HG02970 (cell line): ENCODE measurements around the gene AK8.

ENCODE experiments used
- ATAC-seq: cut with Tn5 transposase; IDR thresholded peaks from one replicate; pipeline ENCODE4 v1.9.1; 2021; ENCODE audit warnings: mild to moderate bottlenecking, moderate library complexity, moderate number of reproducible peaks; ENCODE audit not compliant: unreplicated experiment, low FRiP score

Gene AK8

DNA sequence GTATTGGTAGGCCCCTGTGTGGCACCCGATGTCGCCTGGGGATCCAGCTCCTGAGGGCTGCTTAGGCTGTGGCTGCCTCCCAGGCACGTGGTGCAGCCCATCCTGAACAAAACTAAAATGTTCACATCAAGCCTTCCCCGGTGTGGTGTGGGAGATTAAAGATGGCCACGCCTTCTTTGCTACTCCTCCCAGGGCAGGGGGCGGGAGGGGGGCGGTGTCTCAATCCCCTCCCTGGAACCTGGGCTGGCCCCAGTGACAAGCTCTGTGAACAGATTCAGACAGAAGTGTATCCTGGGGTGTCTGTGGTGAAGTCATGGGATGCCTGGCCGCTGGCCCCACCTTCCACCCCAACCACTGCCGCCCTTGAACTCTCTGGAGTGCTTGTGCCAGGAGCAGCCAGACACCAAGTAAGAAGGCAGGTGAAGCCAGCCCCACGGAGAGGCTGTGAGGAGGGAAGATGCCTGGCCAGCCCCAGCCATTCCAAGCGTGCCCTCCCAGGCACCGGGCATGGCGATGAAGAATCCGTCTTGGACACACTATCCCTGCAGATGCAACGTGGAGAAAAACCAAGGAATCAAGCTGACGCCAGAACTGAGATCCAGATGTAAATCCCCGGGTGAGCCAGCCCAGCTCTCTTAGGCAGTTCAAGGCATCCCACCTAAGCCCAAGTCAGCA, 75.8 kb downstream of the AK8 start:
- no peak for ATAC-seq

GRCh38 chr9:132801659-132802058, 76.4 kb downstream of the AK8 start:
- ATAC-seq, result no peak

DNA sequence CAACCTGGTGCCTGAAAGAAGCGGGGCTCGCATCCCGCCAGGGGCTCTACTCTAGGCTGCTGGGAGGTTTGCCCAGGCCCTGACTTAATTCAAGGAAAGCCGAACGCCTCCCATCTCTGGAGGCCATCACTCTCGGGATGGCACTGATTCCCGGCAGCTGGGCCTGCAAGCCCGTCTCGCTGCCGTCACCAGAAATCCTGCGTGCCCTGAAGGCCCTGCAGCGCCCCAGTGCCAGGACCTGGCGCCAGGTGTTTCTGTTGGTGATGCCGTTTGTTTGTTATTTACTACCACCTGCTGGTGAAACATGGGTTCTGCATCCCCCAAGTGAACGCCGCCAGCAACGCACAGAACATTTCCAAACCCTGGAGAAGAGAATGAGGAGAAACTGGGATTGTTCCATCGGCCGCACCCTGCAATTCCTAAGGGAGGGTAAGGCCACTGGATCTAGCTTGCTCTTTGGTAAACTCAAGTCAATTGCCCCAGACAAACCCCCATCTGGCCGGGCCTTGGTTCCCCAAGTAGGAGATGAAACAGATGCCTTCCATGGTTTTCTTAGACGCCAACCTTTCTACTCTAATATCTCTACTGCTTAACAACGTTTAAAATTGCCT, 77.9 kb downstream of the AK8 start:
- ATAC-seq, result no peak

GRCh38 chr9:132798817-132799790, 79.0 kb downstream of the AK8 start:
- no peak for ATAC-seq

GRCh38 chr9:132797861-132798659, 80.0 kb downstream of the AK8 start:
- ATAC-seq, result no peak

GRCh38 chr9:132795511-132796303, 82.4 kb downstream of the AK8 start:
- ATAC-seq, result no peak

DNA sequence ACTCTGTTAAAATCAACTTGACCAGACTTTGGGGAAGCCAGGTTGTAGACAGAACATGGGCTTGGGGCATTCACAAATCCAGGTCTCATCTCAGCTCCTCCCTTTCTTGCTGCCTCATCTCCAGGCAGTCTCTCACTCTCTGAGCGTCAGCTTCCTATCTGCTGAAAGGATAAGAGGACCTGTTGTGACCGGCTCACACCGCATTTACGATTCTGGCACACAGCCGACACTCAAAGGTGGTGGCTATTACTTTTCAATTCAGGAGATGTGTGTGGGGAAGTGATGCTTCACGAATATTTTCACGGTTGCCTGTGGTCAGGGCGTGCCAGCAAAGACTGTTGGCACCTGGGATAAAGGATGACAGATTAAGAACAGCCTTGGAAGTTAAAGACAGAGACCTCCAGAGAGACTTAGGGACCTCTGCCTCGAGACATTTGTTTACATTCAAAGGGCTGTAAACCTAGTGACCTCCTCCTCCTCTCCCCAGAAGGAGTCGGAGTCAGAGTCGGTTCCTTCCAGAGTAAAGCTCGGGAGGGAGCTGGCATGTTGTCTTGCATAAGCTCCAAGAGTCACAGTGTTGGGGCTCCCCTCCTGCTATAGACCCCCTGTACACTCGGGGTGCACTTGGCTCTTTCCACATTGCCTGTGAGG, 83.2 kb downstream of the AK8 start:
- ATAC-seq, result no peak

- ATAC-seq, result no peak
Measured at GRCh38 chr9:132793606-132794580, 84.2 kb downstream of the AK8 start.

DNA sequence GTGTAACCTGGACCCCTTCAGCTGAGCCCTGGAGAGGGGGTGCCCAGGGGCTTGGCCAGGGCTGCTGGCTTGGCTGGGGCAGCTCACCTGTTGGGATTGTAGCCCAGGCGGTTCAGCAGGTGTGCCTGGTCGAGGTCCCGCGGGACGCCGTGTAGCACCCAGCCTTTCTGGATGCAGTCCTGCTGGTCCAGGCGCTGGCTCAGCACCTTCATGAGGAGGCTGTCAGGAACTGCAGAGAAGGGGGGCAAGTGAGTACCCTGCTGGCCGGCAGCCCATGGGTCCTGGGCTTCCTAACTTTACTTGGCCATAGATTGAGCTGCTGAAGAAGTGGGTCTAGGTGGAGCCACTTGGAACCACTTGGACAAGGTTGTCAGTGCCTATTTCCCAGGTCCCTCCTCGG, 85.5 kb downstream of the AK8 start:
- ATAC-seq, result no peak

GRCh38 chr9:132791699-132792240, 86.3 kb downstream of the AK8 start:
- no peak for ATAC-seq

DNA sequence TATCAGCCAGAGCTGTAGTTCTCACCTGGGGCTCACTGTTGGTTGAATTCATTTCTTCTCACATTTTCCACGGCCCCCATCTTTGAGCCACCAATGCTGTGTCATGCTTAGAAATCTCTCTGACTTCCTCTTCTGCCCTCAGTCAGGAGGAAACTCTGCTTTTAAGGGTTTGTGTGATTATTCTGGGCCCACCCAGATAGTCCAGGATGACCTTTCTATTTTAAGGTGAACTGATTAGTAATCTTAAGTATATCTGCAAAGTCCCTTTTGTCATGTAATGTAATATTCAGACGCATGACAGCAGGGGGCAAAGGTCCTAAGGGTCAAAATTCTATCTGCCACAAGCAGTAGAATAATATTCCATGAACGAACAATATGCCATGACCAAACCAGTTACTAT, 88.4 kb downstream of the AK8 start:
- no peak for ATAC-seq

DNA sequence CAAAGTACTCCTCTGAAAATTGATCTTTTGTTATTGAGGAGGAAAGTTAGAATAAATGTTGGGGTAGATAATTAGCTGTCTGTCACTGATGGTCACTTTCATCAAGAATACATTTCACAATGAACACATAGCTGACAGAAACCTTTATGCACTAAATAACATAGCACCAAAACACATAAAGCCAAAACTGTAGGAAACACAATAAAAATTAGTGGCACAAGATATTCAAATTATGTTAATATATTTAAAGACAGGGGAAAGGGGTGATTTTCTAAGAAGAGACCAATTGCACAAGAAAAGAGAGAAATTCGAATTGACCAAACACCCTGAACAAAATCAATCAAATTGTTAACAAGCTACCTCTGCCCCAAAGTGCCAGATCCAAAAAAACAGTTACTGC, 89.7 kb downstream of the AK8 start:
- ATAC-seq, result no peak

- no peak for ATAC-seq
Measured at GRCh38 chr9:132787748-132788159, 90.3 kb downstream of the AK8 start.

- ATAC-seq, result no peak
Measured at GRCh38 chr9:132784286-132784830, 93.7 kb downstream of the AK8 start.

DNA sequence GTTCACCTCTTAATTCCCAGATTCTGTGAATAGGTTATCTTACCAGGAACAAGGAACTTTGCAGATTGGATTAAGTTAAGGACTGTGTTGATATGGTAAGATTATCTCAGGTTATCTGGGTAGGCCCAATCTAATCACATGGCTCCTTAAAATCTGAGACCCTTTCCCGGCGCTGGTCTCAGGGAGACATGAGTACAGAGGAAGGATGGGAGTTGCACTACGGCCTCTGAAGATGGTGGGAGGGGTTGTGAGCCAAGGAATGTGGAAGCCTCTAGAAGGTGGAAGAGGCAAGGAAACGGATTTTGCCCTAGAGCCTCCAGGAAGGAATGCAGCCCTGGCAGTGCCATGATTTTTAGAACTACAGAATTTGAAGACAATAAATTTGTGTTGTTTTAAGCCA, 95.1 kb downstream of the AK8 start:
- ATAC-seq, result no peak

- no peak for ATAC-seq
Measured at GRCh38 chr9:132782037-132782436, 96.0 kb downstream of the AK8 start.

DNA sequence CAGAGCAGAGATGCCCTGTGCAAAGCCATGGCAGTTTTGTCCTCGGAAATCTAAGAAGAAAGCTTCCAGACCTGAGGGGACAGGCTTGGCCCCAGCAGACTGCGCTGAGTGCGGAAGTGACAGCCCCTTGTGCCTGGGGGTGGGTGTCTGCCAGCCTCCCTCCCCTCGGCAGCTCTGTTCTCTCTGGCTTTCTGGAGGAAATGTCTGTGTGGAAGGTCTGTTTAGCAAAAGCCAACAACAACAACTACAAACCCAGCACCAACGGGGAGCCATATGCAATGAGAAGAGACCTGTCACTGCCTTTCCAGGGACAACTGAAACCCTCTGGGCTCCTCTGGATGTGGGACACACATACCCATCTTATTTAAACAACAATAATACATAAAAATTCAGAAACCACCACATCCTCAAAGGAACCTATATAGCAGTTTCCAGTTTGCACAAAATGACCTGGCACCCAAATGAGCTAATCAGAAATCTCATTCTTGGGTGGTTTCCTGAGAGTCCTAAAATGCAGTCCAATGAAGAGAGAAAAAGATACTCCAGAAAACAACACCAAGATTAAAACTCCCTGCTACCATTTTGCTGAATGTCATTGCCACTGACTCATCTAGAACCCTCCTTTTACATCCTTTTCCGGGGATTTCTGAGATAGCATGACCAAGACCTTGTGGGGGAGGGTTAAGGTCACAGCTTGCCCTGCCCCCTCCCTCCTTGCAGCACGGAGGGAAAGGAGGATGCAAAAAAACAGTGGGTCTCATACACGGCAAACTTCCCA, 97.7 kb downstream of the AK8 start:
- no peak for ATAC-seq
